Astrocyte (in vitro differentiated cells and primary cell): Measurements from ENCODE around the gene CHCHD2. TPM values are rescaled to one million over a fixed set of nuclear protein-coding genes. Genes with fewer than 3 reads are reported as not detected.

Experiments used
- DNase-seq: peaks from one replicate; pipeline ENCODE4 v3.0.0-alpha.2; 2010; ENCODE audit warnings: low read depth
- FAIRE-seq: peaks from 2 replicates; lab custom pipeline; 2011; peaks lifted over from hg19 to GRCh38; lab: Jason Lieb, UNC
- H2AFZ ChIP-seq: 2 replicates; pipeline ENCODE4 v1.6.0; 2012; ENCODE audit warnings: low read depth, low read length, inconsistent platforms
- H3K27ac ChIP-seq: 2 replicates; pipeline ENCODE4 v1.5.1; 2011; ENCODE audit warnings: low read depth, low read length, inconsistent platforms
- H3K27me3 ChIP-seq: 2 replicates; pipeline ENCODE4 v1.6.0; 2011; ENCODE audit warnings: low read length, inconsistent platforms; ENCODE audit not compliant: insufficient read depth
- H3K36me3 ChIP-seq: 2 replicates; pipeline ENCODE4 v1.5.1; 2011; ENCODE audit warnings: low read length, inconsistent platforms; ENCODE audit not compliant: insufficient read depth
- H3K4me1 ChIP-seq: 2 replicates; pipeline ENCODE4 v1.5.1; 2011; ENCODE audit warnings: low read length, inconsistent platforms; ENCODE audit not compliant: insufficient read depth
- H3K4me2 ChIP-seq: 2 replicates; pipeline ENCODE4 v1.6.0; 2012; ENCODE audit warnings: low read length, inconsistent platforms
- H3K4me3 ChIP-seq: 2 replicates; pipeline ENCODE4 v1.5.1; 2011; ENCODE audit warnings: low read depth, mild to moderate bottlenecking, low read length, inconsistent platforms; ENCODE audit not compliant: insufficient read depth
- H3K79me2 ChIP-seq: 2 replicates; pipeline ENCODE4 v1.6.0; 2012; ENCODE audit warnings: mild to moderate bottlenecking, low read length, inconsistent platforms; ENCODE audit not compliant: insufficient read depth
- H3K9ac ChIP-seq: 2 replicates; pipeline ENCODE4 v1.6.0; 2012; ENCODE audit warnings: mild to moderate bottlenecking, low read length, inconsistent platforms
- H3K9me3 ChIP-seq: 2 replicates; pipeline ENCODE4 v1.5.1; 2012; ENCODE audit warnings: low read depth, mild to moderate bottlenecking, low read length, inconsistent platforms; ENCODE audit not compliant: insufficient read depth
- H4K20me1 ChIP-seq: 2 replicates; pipeline ENCODE4 v1.6.0; 2012; ENCODE audit warnings: low read length, inconsistent platforms; ENCODE audit not compliant: insufficient read depth
- H3K27ac Mint-ChIP-seq: one replicate; pipeline ENCODE4 v1.8.0; 2021; ENCODE audit warnings: mild to moderate bottlenecking, mixed read lengths; ENCODE audit not compliant: unreplicated experiment
- H3K27me3 Mint-ChIP-seq: one replicate; pipeline ENCODE4 v1.8.0; 2021; ENCODE audit warnings: low read depth, mixed read lengths; ENCODE audit not compliant: unreplicated experiment
- H3K36me3 Mint-ChIP-seq: one replicate; pipeline ENCODE4 v1.8.0; 2021; ENCODE audit warnings: low read depth, mixed read lengths; ENCODE audit not compliant: unreplicated experiment
- H3K4me1 Mint-ChIP-seq: one replicate; pipeline ENCODE4 v1.8.0; 2021; ENCODE audit warnings: low read depth, mixed read lengths; ENCODE audit not compliant: unreplicated experiment
- H3K4me3 Mint-ChIP-seq: one replicate; pipeline ENCODE4 v1.8.0; 2021; ENCODE audit warnings: mild to moderate bottlenecking, moderate library complexity, mixed read lengths; ENCODE audit not compliant: unreplicated experiment
- H3K9me3 Mint-ChIP-seq: one replicate; pipeline ENCODE4 v1.8.0; 2021; ENCODE audit warnings: mild to moderate bottlenecking, mixed read lengths; ENCODE audit not compliant: unreplicated experiment
- EZH2 ChIP-seq: IDR thresholded peaks from 2 replicates; pipeline ENCODE4 v1.6.1; 2012; ENCODE audit warnings: mild to moderate bottlenecking, low read length, inconsistent platforms; ENCODE audit not compliant: insufficient read depth
- total RNA-seq: library from RNA; stranded (reverse); gene quantifications from 2 replicates; pipeline ENCODE4 v1.2.1, GENCODE V29; 2021
- TF ChIP-seq, protein P1 (sequence below): IDR thresholded peaks from 2 replicates; pipeline ENCODE4 v1.5.1; 2011; ENCODE audit warnings: low read depth, mild to moderate bottlenecking, inconsistent platforms, low read length, moderate library complexity; ENCODE audit not compliant: insufficient read depth

The CHCHD2 gene
- total RNA-seq, 1 donor from 2014 or later: not detected

DNA sequence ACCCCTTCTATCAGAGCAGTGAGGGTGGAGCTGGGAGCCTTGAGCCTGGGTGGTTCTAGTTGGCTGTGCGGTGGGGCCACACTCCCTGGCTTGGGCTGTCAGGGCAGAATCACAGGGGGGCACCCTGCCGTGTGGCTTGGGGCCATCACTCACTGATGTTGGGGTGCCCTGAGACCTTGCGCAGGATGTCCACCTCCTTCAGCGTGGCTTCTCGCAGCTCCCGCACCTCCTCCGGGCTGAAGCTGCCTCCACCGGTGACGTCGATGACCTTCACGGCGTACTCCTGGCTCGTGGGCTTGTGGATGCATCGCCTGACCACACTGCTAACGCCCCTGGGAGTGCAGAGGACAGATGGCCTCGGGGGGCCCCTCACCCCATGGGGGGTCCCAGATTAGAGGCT is 18.8 kb downstream of the CHCHD2 start:
- H3K36me3 Mint-ChIP-seq: peaks cover 4% of the 10 kb centered on the region
- no peaks in the 10 kb centered on the region for H3K27me3 Mint-ChIP-seq
- no peaks in the 10 kb centered on the region for H3K36me3 ChIP-seq
- H3K4me1 Mint-ChIP-seq: no peaks in the 10 kb centered on the region
- H3K4me3 Mint-ChIP-seq: no peak overlapping the region
- no peaks in the 10 kb centered on the region for H3K79me2 ChIP-seq
- H3K4me2 ChIP-seq: no peak overlapping the region
- DNase-seq (no peak), FAIRE-seq (no peak)
- no peak overlapping the region for H3K9ac ChIP-seq
- H3K9me3 Mint-ChIP-seq: no peaks in the 10 kb centered on the region
- TF ChIP-seq, protein P1, sequence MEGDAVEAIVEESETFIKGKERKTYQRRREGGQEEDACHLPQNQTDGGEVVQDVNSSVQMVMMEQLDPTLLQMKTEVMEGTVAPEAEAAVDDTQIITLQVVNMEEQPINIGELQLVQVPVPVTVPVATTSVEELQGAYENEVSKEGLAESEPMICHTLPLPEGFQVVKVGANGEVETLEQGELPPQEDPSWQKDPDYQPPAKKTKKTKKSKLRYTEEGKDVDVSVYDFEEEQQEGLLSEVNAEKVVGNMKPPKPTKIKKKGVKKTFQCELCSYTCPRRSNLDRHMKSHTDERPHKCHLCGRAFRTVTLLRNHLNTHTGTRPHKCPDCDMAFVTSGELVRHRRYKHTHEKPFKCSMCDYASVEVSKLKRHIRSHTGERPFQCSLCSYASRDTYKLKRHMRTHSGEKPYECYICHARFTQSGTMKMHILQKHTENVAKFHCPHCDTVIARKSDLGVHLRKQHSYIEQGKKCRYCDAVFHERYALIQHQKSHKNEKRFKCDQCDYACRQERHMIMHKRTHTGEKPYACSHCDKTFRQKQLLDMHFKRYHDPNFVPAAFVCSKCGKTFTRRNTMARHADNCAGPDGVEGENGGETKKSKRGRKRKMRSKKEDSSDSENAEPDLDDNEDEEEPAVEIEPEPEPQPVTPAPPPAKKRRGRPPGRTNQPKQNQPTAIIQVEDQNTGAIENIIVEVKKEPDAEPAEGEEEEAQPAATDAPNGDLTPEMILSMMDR: no peak
- no peak for TF ChIP-seq EZH2
- H3K4me1 ChIP-seq: no peaks in the 10 kb centered on the region
- no peak overlapping the region for H3K4me3 ChIP-seq
- H3K27me3 ChIP-seq: no peaks in the 10 kb centered on the region
- no peaks in the 10 kb centered on the region for H3K9me3 ChIP-seq
- no peaks in the 10 kb centered on the region for H4K20me1 ChIP-seq
- no peak overlapping the region for H3K27ac Mint-ChIP-seq
- no peak overlapping the region for H2AFZ ChIP-seq
- H3K27ac ChIP-seq: no peak overlapping the region

DNA sequence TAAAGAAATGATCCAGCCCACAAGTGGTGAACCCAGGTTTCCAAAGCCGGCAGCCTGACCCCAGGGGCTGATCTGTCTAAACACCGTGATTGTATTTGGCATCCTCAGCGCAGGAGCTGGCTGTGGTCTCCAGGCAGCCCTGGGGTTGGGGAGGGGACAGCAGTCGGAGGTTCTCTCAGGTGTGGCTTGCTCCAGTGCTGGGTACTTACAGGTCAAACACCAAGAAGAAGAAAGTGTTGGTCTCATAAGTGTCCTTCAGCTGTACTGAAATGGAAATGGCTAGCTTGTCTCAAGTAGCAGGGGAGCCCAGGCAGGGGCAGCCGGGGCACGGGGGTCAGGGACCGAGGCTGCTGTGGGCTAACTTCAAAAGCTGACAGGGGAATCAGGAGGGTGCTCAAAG is 19.5 kb downstream of the CHCHD2 start:
- no peak overlapping the region for H3K9ac ChIP-seq
- H3K36me3 ChIP-seq: no peaks in the 10 kb centered on the region
- H3K79me2 ChIP-seq: no peaks in the 10 kb centered on the region
- H3K4me1 ChIP-seq: no peaks in the 10 kb centered on the region
- no peak overlapping the region for H3K4me2 ChIP-seq
- H3K4me3 ChIP-seq: no peak overlapping the region
- Mint-ChIP-seq H3K27ac (no peak overlapping the region), H3K4me3 (no peak overlapping the region), H3K4me1 (no peaks in the 10 kb centered on the region), H3K9me3 (no peaks in the 10 kb centered on the region), H3K36me3 (peaks cover 7% of the 10 kb centered on the region), H3K27me3 (no peaks in the 10 kb centered on the region)
- no peak overlapping the region for H2AFZ ChIP-seq
- H3K27ac ChIP-seq: no peak overlapping the region
- no peak for FAIRE-seq
- H3K9me3 ChIP-seq: no peaks in the 10 kb centered on the region
- H4K20me1 ChIP-seq: no peaks in the 10 kb centered on the region
- no peak for TF ChIP-seq EZH2
- no peaks in the 10 kb centered on the region for H3K27me3 ChIP-seq
- no peak for DNase-seq

DNA sequence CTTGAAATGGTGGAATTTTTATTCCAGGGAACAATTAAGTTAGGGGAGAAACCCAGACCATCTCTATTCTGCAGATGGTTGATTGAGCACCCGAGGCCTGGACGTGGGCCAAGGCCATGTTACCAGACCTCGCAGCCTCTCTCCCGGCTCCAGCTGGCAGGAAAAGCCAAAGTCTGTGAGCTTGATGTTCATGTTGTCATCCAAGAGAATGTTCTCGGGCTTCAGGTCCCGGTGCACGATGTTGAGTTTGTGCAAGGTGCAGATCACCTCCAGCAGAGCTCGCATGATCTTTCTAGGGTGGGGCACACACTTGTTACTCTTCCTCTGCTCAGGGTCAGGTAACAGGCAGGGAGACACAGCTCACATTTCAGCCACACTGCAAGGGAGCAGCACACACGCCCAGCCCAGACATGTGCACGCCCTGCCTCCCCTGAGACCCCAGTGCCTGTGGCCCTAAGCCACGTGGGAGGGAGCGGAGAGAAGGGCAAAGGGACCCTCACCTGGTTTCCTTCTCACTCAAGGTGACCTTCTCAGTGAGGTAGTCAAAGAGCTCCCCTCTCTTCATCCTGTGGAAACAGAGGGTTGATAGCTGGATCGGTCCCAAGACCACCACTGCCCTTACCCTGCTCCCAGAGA is 23.0 kb downstream of the CHCHD2 start:
- TF ChIP-seq, protein P1: no peak
- no peak for TF ChIP-seq EZH2
- no peak overlapping the region for H3K4me3 ChIP-seq
- Mint-ChIP-seq H3K36me3 (peaks cover 8% of the 10 kb centered on the region), H3K4me1 (peaks cover 5% of the 10 kb centered on the region), H3K9me3 (no peaks in the 10 kb centered on the region), H3K27me3 (no peaks in the 10 kb centered on the region), H3K4me3 (no peak overlapping the region), H3K27ac (no peak overlapping the region)
- no peak for DNase-seq
- H3K27ac ChIP-seq: no peak overlapping the region
- no peak overlapping the region for H2AFZ ChIP-seq
- peaks cover 11% of the 10 kb centered on the region for H3K4me1 ChIP-seq
- no peak overlapping the region for H3K9ac ChIP-seq
- no peaks in the 10 kb centered on the region for H3K79me2 ChIP-seq
- no peaks in the 10 kb centered on the region for H3K27me3 ChIP-seq
- no peaks in the 10 kb centered on the region for H3K9me3 ChIP-seq
- H4K20me1 ChIP-seq: peaks cover 8% of the 10 kb centered on the region
- no peak overlapping the region for H3K4me2 ChIP-seq
- H3K36me3 ChIP-seq: peaks cover 4% of the 10 kb centered on the region
- FAIRE-seq: no peak
